HT-29 (cell line): ENCODE data around the gene ORAI3. TPM values are rescaled to one million over a fixed set of nuclear protein-coding genes. Genes with fewer than 3 reads are reported as not detected.
"Not testable (repeated sequence)": the region's sequence is repeated elsewhere in the genome, so short reads cannot be mapped to it uniquely, and the experiment has no call there.

Experiments
- DNase-seq: peaks from one replicate; pipeline ENCODE4 v3.0.0-alpha.2; 2015; ENCODE audit warnings: low spot score
- total RNA-seq: library from RNA; depleted of rRNA; stranded (reverse); fragments of >200 nt; shearing (Covaris generic); gene quantifications from 2 replicates; pipeline ENCODE4 v1.2.3, GENCODE V29; 2014

The ORAI3 gene
- total RNA-seq, 1 experiment from 2014 or later: 22.9 TPM

DNA sequence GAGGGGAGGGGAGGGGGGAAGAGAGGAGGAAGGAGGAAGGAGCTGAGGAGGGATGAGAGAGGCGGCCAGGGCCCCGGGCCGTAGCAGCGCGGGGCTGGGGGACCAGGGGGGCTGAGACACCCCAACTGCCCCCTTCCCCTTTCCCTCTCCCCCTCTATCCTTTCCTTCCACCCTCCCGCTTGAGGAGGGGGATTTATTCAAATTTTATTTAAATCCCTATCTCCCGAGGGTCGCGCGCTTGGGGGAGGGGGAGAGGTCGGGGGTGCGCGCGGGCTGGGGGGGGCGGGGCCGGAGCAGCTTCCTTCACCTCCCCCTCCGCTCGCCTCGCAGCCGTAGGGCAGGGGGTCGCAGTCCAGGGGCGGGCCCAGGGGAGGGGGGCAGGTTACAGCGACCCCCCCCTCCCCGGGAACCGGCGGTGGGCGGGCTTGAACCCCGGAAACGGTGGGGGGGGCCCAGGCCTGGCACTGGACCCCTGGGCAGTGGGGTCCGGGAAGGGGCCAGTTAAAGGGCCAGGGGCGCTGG is 25.3 kb upstream of the ORAI3 start, which contains the start of gene FBXL19:
FBXL19 (plus strand) TSS at position 19 of the 522 bp plus-strand sequence. CDS start 2,183 bp downstream, outside the sequence.
- DNase-seq: no peak

DNA sequence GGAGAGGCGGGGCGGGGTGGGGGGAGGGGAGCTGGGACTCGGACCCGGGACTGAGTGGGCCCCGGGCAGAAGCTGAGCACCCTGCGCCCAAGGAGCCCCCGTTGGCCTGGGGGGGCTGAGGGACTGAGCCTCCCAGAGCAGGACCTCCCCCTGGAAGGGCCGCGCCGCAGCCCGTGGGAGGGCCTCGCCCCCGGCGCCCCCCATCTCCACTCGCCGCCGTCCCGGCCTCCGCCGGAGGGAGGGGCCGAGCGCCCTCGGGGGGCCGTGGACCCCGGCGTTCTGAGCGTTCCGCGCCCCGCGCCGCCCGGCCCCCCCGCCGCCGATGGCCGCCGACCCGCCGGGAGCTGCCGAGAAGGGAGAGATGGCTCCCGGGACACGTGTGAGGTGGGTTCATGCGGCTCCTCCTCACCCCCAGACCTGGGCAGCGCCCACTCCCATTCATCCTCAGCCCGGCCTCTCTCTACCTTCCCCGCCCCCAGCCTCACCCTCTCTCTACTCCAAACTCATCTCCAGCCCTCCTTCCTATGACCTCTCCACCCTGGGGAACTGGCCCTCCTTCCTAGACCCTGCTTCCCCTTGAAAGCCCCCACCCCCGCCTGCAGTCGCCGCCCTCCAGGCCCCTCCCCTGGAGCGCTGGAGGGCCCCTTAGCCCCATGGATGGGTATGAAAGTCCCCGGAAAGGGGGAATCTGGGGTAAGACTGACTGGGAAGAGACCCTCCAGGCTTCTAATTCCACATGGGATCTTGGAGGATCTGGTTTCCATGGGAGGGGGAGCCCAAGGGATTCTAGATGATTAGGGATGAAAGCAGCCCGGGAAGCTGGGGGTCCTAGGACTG is 24.6 kb upstream of the ORAI3 start:
- no peak for DNase-seq

DNA sequence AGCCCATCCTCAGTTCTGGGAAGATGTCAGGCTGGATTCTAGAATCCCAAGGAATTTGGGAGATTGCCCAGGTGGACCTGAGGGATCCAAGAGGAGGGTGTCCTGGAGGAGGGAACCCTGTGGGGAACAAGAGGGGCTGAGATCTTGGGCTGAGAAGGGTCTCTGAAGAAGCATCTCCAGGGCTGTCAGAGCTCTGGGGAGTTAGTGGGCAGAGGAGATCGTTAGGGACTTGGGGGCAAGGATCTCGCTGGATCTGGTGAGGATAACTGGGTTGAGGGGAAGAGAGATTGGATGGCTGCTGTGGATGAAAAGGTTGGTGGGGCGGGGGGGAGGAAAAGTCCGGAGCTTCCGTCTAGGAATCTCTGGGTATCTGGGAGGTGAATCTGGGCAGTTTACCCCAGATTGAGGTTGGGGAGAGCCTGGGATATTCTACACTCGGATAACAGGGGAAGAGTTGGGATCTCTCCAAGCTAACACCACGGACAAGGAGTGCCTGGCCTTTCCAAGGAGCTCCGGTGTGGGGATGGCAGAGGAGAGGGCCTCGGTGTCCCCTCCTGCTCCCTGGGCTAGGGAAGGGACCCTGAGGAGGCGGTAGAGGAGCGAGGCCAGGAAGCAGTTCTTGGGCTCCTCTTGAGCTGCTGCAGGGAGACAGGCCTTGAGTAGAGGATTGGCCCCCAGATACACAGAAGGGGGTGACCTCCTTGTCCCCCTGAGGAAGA is 23.8 kb upstream of the ORAI3 start:
- no peak for DNase-seq

DNA sequence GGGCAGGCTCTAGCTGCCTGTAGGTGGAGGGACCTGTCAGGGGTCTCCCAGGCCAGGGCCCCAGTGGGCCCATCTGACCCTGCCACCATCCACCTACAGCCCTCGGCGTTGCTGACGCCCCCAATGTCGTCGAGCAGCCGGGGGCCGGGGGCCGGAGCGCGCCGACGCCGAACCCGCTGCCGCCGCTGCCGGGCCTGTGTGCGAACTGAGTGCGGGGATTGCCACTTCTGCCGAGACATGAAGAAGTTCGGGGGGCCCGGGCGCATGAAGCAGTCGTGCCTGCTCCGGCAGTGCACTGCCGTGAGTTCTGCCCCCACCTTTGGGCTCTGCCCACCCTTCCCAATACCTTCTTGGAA is 23.3 kb upstream of the ORAI3 start:
- no peak for DNase-seq

DNA sequence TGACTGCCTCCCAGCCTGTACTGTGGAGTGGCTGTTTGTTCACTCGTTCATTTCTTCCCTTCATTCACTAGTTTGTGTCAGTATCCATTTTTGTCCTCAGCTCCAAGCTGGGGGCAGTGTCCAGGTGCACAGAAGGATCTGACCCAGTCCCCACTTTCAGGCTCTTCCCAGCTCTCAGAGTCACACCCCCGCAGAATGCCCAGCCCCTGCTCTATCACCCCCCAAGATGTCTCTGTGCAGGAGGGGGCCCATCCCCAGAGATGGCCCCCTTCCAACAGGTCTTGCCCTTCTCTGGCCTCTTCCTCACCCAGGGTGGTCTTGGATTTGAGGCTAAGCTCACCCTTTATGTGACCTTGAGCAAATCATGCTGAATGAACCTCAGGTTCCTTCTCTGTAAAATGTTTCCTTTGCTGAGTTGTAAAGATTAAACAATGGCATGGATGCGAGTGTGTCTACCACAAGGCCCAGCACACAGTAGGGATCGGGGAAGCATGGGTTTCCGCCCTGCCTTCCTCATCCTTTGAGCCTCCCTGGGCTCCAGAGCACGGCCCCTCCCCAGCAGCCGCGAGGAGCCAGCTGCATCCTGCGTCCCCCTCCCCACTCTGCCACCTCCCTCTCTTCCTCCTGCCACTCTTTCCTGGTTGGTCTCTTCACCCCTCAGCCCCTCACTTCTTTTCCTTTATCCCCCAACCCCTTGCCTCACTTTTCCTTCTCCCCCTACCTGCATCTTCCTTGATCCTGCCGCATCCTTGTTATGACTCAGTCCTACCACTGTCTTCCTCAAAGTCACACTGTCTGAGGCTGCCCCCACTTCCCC is 22.7 kb upstream of the ORAI3 start:
- DNase-seq: no peak

DNA sequence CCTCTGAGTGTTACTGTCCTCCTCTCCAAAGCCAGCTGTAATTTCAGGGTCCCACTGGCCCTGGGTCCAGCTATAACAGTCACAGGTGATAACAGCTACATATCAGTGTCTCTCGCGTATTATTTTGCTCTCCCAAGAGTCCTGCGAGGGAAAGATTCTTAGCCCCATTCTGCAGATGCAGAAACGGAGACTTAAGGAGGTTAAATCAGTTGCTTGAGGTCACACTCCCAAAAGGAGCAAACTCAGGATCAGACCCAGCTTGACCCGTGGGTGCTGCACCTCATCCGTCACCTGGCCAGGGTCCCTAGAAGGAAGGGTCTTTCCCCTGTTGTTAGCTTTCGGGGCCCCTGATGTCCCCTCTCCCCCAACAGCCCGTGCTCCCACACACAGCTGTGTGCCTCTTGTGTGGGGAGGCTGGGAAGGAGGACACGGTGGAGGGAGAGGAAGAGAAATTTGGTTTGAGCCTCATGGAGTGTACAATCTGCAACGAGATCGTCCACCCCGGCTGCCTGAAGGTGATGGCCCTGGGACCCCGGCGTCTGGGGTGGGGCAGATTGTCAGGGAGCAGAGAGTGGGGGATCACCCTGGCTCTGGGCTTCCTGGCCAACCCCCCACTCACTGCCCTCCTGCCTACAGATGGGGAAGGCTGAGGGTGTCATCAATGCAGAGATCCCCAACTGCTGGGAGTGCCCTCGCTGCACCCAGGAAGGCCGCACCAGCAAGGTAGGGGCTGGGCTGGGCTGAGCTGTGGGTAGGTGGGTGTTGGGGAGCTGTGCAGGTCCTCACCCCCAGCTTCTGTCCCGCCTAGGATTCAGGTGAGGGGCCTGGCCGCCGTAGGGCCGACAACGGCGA is 21.7 kb upstream of the ORAI3 start:
- DNase-seq: no peak

DNA sequence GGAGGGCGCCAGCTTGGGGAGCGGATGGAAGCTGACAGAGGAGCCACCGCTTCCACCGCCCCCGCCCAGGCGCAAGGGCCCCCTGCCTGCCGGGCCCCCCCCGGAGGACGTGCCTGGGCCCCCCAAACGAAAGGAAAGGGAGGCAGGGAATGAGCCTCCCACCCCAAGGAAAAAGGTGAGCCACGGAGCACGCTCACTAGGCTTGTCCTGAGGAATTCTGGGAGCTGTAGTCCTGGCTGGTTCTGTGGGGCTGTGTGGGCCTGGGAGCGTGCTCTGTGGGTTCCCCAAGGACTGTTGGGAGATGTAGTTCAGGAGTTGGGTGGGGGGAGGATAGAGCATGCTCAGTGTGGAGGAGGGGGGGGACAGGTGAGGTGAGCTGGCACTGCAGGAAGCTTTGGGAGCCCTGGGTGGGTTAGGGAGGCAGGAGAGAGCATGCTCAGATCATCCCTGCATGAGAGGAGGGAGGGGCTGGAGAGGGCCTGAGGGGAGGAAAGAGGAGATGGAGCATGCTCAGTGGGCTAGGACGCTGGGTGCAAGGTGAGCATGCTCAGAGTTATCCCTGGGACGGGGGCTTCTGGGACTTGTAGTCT is 21.0 kb upstream of the ORAI3 start:
- peak; percentile 56 for DNase-seq

DNA sequence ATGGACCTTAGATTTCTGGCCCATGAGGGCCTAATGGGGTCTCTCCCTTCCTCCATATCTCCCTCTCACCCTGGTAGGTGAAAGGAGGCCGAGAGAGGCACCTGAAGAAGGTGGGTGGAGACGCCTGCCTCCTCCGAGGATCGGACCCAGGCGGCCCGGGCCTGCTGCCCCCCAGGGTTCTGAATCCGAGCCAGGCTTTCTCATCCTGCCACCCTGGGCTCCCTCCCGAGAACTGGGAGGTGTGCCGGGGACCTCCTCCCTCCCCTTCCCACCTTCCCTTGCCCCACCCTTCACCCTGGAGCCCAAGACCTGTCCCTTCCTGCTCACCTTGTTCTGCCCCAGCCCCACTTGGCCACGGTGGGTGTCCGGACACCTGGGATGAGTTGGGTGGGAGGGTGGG is 20.5 kb upstream of the ORAI3 start:
- DNase-seq: no peak

DNA sequence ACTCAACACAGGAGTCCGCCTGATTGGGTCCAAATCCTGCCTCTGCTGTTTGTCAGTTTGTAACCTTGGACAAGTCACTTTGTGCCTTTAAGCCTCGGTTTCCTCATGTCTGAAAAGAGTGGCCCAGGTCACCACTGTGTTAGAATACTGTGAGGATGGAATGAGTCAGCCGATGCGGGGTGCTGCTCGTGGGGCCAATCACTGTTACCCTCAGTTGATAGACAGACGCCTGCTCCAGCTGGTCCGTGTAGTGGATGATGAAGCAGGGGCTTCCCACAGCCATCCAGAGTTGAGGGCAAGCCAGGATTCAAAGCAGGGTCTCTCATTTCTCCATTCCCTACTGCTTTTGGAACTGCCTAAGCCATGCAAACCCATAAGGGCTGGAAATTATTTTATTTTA is 19.7 kb upstream of the ORAI3 start:
- DNase-seq: no peak

DNA sequence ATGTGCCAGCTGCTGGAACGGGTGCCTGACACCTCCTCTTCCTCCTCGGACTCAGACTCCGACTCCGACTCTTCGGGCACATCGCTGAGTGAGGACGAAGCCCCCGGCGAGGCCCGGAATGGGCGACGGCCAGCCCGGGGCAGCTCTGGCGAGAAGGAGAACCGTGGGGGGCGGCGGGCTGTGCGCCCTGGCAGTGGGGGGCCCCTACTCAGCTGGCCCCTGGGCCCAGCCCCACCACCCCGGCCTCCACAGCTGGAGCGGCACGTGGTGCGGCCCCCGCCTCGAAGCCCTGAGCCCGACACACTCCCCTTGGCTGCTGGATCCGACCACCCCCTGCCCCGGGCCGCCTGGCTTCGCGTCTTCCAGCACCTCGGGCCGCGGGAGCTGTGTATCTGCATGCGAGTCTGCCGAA is 18.7 kb upstream of the ORAI3 start:
- no peak for DNase-seq

DNA sequence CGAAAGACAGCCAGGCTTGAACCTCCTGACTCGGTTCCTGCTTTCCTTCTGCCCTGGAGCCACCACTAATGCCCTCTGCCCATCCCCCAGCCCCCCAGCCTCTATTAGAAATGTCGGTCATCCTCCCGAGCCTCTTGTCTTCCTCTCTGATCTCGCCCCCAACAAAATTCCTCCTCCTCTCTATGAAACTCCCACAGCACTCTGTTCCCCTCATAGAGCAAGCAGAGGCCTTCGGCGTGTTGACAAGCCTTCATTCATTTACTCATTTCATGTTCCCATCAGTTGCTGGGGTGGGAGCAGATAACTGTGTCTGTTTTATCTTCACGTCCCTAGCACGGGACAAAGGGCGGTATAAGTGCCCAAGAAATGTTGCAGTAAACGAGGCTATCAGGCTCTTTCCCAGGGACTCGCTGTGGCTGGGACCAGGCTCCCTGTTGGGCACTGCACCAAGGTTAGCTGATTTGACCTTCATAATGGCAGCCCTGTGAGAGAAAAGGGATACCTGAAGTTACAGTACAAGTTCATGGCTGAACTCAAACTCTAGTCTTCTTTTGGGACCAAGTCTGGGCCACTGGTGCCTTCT is 17.7 kb upstream of the ORAI3 start:
- no peak for DNase-seq

DNA sequence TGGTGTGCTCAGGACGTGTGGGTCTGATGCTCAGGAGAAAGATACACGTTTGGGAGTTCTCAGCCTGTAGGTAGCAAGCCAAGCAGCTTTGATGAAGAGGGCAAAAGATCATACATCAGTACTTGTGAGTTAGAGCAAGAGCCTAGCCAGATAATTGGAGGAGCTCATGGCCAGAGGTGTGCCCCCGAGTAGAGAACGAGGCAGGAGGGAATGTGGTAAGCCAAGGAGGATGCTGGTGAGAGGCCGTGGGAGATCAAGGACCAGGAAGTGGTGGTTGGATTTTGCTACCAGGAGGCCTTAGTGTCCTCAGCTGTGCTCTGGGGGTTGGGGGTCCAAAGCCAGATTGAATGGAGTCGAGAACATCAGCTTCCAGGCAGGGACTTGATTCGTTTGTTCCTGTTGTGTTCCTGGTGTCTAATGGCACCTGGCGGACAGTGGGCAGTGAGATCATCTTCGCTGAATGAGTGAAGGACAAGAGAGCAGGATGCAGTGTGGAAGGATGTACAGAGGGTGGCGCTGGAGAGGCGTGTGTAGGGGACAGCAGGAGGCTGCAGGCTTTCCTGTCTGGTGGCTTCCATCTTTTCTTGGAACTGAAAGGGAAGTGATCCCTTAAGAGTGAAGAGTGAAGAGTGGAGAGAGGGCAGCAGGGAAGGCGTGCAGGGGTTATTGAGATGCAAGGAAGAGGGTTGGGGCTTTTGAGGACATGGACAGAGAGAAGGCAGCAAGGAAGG is 13.9 kb upstream of the ORAI3 start:
- peak; percentile 49 for DNase-seq

DNA sequence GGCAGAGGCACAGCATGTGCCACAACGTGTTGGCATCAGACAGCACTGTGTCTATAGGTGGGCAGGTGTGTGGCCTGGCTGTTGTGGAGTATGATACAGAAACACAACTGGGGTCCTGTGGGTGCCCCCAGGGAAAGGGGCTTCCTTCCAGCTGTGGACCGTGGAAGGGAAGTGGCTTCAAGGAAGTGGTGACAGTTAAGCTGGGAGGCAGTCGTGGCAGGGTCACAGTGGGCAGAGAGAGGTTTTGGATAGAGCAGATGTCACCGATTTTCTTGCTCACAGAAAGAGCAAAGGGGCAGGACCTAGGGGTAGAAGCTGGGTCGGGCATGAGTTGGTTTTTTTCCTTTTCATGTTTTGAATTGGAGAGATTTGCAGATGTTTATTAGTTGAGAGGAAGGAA is 11.2 kb upstream of the ORAI3 start:
- no peak for DNase-seq

DNA sequence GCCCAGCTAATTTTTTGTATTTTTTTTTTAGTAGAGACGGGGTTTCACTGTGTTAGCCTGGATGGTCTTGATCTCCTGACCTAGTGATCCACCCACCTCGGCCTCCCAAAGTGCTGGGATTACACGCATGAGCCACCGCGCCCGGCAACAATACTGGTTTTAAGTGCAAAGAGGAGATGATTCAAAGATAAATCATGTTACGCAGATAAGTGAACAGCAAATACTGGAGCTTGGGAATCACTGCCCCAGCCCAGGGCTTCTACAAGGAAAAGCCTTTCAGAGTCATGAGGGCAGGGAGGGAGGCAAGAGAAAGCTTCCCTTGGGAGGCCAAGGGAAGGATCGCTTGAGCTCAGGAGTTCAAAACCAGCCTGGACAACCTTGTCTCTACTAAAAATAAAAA is 9.3 kb upstream of the ORAI3 start:
- DNase-seq: not testable (repeated sequence)

DNA sequence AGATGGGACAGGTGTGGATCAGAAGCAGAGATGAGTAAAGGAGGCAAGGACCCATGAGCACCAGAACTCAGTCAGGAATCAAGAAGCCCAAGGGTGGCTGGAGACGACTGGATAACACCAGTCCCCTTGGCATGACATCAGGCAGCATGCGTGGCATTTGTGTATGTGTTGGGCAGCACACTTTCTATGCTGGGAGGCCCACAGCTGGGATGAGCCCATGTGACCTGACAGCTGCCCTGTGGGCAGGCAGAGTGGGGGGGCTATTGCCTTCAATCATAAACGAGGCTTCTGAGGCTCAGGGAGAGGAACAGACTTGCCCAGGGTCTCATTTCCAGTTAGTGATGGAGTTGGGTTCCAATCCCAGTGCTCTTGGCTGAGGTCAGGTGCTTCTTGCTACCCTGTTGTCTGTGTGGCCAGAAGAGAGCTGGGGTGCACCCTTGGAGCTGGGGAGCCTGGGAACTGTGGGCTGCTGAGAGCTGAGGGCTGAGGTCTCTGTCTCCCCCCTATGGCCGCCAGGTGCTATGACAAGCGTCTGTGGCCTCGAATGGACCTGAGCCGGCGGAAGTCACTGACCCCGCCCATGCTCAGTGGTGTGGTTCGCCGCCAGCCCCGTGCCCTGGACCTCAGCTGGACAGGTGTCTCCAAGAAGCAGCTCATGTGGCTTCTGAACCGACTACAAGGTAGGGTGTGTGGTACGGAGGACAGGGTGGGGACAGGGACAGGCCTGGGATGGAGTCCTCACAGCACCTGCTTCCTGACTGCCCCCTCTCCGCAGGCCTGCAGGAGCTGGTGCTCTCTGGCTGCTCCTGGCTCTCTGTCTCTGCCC is 7.1 kb upstream of the ORAI3 start:
- peak; percentile 87 for DNase-seq

DNA sequence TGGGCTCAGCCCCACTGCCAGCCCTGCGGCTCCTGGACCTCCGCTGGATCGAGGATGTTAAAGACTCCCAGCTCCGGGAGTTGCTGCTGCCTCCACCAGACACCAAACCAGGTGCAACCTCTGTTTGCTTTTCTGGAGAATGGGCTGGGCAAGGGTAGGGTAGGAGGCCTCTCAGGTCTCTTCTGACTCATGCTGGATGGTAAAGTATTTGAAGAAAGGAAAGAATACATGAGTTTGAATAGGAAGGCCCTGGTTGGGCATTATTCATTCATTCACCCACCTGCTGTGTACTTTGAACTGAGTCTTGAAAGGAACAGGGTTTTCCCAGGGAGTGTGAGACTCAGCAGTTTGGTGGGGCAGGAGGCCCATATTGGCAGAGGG is 6.5 kb upstream of the ORAI3 start:
- DNase-seq: no peak

DNA sequence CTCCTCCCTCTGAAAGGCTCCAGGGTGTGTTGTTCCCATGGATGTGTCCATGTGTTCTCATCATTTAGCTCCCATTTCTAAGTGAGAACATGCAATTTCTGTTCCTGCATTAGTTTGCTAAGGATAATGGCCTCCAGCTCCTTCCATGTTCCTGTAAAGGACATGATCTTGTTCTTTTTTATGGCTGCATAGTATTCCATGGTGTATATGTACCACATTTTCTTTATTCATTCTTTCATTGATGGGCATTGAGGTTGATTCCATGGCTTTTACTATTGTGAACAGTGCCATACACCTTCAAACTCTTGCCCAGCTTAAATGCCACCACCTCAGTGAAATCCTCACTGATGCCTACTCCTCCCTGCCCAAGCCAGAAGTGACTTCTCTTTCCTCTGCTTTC is 4.5 kb upstream of the ORAI3 start:
- no peak for DNase-seq

DNA sequence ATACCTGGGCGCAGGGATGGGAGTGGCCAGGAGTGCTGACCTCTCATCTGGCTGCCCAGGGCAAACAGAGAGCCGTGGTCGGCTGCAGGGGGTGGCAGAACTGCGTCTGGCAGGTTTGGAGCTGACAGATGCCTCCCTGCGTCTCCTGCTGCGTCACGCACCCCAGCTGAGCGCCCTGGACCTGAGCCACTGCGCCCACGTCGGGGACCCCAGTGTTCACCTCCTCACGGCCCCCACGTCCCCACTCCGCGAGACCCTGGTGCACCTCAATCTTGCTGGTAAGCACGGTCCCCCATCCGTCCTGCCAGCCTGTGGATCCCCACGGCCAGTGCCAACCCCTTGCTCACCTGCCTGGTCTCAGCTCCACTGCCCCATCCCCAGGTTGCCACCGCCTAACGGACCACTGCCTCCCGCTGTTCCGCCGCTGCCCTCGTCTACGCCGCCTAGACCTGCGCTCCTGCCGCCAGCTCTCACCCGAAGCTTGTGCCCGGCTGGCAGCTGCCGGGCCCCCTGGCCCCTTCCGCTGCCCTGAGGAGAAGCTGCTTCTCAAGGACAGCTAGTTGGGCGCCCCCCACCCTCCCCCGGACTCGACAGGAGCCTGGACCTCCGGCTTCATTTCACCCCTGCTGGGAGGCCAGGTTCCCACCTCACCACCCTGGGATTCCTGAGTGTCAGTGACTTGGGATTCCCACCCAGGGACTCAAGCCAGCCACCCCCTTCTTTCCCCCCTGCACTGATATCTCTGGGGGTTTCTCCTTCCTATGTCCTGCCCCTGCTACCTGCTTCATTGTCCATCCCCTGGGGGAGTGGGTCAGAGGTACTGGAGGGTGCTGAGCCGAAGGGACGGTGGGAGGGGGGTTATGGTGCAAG is 2.0 kb upstream of the ORAI3 start:
- no peak for DNase-seq
